Body of pancreas (tissue), 4 donors: ENCODE data around the gene U2AF2. TPM values are rescaled to one million over a fixed set of nuclear protein-coding genes. Genes with fewer than 3 reads are reported as not detected.

Source experiments
- ATAC-seq: fragments of 150-250 bp; one replicate; pipeline ENCODE4 v1.9.1; 2016
- DNase-seq, 4 donors: peaks; one replicate each; pipeline ENCODE4 v3.0.0-alpha.2; 2019
- H3K27ac ChIP-seq, 4 donors: fragments of 200-600 bp; sonication (generic); 1 replicate in 3 of 4; 2 replicates in 1 of 4; pipeline versions ENCODE4 v1.5.1 to v1.6.1; 2016 to 2019; ENCODE audit warnings: mild to moderate bottlenecking in 1 of 4, mixed read lengths in 1 of 4, moderate library complexity in 1 of 4
- H3K27me3 ChIP-seq, 2 donors: fragments of 200-600 bp; sonication (generic); one replicate each; pipeline ENCODE4 v1.6.0; 2016; ENCODE audit warnings: mild to moderate bottlenecking in 1 of 2
- H3K36me3 ChIP-seq, 2 donors: fragments of 200-600 bp; sonication (generic); replicated peaks in 1 of 2; 2 replicates each; pipeline ENCODE4 v1.5.1; 2016; ENCODE audit warnings: low read depth in 2 of 2; ENCODE audit not compliant: insufficient read depth in 1 of 2
- H3K4me1 ChIP-seq: fragments of 200-600 bp; sonication (generic); one replicate; pipeline ENCODE4 v1.6.0; 2016
- H3K4me3 ChIP-seq, 2 donors: fragments of 200-600 bp; sonication (generic); 1 replicate in 1 of 2; 2 replicates in 1 of 2; pipeline ENCODE4 v1.5.1; 2016 to 2019
- H3K9me3 ChIP-seq, 3 donors: fragments of 200-600 bp; sonication (generic); 1 replicate in 2 of 3; 2 replicates in 1 of 3; pipeline ENCODE4 v1.5.1; 2016
- POLR2A ChIP-seq, 3 donors: fragments of 450-650 bp; IDR thresholded peaks; one replicate each; pipeline ENCODE4 v1.6.1; 2016; ENCODE audit warnings: antibody characterized with exemption in 3 of 3, mild to moderate bottlenecking in 2 of 3
- WGBS, 2 donors: methylation state at CpG; one replicate each; pipeline ENCODE4 v1.1.5; 2017; 5-methylcytosine and 5-hydroxymethylcytosine counted together
- intact Hi-C: fragments of 100-400 bp; cut with DNase I; formaldehyde crosslinking; loops from one replicate; pipeline ENCODE4 v1.15.1; 2023
- total RNA-seq, 2 donors: library from RNA; depleted of rRNA; stranded (reverse); fragments of >200 nt; gene quantifications; one replicate each; pipeline ENCODE4 v1.1.0, GENCODE V29; 2016
- TF ChIP-seq, protein P1 (sequence below), 7 experiments: fragments of 450-650 bp in 4 of 7; fragments of 200-600 bp in 3 of 7; sonication (generic) in 3 of 7; IDR thresholded peaks; one replicate each; pipeline ENCODE4 v1.5.1; 2016 to 2019; ENCODE audit warnings: antibody characterized with exemption in 7 of 7

The U2AF2 gene
- total RNA-seq, 2 donors from 2014 or later = 53.4 to 106 TPM

DNA sequence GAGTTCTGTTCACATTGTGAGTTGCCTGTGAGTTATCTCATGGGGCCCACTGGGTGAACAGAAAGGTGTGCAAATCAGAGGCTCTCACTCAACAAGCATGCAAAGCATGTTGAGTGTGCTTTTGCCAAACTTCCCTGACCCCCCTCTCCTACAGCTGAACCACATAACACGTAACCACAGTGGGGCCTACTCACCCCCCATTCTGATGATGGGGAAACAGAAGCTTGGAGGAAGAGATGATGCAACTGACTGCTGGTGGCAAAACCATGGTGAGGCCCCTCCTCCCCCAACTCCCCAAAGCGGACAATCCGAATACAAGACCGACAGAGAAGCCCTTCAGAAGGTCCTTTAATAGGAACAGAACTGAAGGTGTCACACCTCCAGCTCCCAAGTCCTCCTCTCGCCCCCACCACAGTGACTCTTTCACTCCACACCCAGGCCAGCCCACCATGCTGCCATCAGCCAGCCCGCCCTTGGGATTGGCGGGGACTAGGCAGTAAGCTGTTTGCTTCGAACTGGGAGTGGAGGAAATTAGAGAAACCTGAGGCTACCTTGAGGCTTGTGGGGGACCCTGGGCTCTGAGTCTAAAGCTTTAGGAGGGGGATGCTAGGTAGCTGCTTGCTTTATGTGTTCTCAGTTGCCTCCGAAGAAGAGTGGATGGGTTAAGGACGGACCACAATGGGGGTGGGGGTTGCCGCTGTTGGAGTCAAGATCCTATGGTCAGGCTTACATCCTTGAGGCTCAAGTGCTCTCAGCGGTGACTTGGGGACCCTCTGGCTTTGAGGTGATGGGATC is 34.2 kb upstream of the U2AF2 start:
- DNase-seq (no peak), ATAC-seq (no peak)
- TF ChIP-seq POLR2A (IDR thresholded peaks at IDR 0.05) = no peak
- Histone ChIP-seq H3K27me3 (no peaks in the 10 kb centered on the region), H3K4me1 (peaks cover 13% of the 10 kb centered on the region), H3K27ac (no peak overlapping the region), H3K4me3 (no peak overlapping the region), H3K36me3 (peaks cover 0 to 1% of the 10 kb centered on the region in 2 donors), H3K9me3 (no peaks in the 10 kb centered on the region)
- intact Hi-C loops = no loop called here
- WGBS, 2 donors = 86 to 96% methylated on average over 10 to 12 of the region's 12 CpGs

DNA sequence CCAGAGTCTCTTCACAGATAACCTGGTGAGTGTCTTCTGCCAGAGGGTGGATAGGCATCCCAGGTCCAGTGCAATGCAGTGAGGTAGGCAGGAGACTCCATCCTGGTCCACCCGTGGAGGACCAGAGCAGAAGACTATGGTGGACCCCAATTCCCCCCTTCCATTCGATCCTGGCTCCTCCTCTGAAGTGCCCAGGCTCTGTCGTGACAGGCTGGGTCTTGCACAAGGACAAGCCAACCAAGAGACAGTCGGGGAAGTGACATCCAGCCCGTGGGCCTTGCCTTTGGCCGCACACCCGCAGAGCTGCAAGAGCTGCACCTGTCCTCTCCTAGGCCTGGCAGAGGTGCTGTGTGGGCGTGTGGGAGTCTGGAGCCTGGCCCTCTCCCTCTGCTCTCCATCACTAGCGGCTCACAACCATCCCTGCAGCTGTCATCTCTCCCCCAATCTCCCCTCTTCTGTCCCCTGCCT is 33.6 kb upstream of the U2AF2 start:
- no peak for TF ChIP-seq POLR2A (IDR thresholded peaks at IDR 0.05)
- TF ChIP-seq, protein P1, sequence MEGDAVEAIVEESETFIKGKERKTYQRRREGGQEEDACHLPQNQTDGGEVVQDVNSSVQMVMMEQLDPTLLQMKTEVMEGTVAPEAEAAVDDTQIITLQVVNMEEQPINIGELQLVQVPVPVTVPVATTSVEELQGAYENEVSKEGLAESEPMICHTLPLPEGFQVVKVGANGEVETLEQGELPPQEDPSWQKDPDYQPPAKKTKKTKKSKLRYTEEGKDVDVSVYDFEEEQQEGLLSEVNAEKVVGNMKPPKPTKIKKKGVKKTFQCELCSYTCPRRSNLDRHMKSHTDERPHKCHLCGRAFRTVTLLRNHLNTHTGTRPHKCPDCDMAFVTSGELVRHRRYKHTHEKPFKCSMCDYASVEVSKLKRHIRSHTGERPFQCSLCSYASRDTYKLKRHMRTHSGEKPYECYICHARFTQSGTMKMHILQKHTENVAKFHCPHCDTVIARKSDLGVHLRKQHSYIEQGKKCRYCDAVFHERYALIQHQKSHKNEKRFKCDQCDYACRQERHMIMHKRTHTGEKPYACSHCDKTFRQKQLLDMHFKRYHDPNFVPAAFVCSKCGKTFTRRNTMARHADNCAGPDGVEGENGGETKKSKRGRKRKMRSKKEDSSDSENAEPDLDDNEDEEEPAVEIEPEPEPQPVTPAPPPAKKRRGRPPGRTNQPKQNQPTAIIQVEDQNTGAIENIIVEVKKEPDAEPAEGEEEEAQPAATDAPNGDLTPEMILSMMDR (IDR thresholded peaks at IDR 0.05) = no peak
- 71 to 90% methylated on average over 6 to 9 of the region's 9 CpGs for WGBS, 2 donors

GRCh38 chr19:55621673-55622231 is 33.1 kb upstream of the U2AF2 start:
- WGBS, 2 donors = 90 to 93% methylated on average over 37 to 48 of the region's 55 CpGs

More for the DNA sequence above, 33.6 kb upstream of the U2AF2 start:
- Histone ChIP-seq H3K27ac (no peak overlapping the region), H3K4me3 (no peak overlapping the region), H3K9me3 (no peaks in the 10 kb centered on the region), H3K36me3 (peaks cover 0 to 1% of the 10 kb centered on the region in 2 donors), H3K4me1 (peaks cover 13% of the 10 kb centered on the region), H3K27me3 (no peaks in the 10 kb centered on the region)
- DNase-seq = no peak
- intact Hi-C loops = no loop called here
- ATAC-seq = no peak

DNA sequence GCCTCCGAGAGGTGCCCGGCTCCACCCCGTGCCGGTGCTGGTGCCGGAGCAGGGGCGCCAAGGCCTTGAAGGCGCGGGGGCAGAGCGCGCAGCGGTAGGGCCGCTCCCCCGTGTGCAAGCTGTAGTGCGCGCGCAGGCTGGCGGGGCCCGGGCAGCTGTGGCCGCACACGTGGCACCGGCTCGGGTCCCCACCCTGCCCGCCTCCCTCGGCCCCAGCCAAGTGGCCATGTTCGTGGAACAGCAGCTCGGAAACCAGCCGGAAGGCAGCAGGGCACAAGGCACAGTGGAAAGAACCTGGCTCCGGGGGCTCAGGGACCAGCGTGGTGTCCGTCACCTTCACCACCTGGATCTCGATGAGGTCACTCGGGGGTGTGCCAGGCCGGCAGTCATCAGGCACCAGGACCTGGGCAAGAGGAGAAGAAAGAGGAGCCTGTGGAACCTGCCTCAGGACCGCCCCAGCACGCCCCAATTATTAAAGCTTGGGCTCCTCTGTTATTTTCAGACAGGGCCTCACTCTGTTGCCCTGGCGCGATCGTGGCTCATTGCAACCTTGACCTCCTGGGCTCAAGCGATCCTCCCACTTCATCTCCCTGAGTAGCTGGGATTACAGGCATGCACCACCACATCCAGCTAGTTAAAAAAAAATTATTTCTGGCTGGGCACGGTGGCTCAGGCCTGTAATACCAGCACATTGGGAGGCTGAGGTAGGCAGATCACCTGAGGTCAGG is 32.4 kb upstream of the U2AF2 start:
- ATAC-seq = no peak
- Histone ChIP-seq H3K9me3 (no peaks in the 10 kb centered on the region), H3K36me3 (peaks cover 0 to 1% of the 10 kb centered on the region in 2 donors), H3K4me1 (peaks cover 13% of the 10 kb centered on the region), H3K27ac (no peak overlapping the region), H3K27me3 (no peaks in the 10 kb centered on the region), H3K4me3 (no peak overlapping the region)
- 82 to 85% methylated on average over 13 to 19 of the region's 40 CpGs for WGBS, 2 donors
- DNase-seq = no peak
- intact Hi-C loops = no loop called here
- TF ChIP-seq, protein P1 (IDR thresholded peaks at IDR 0.05) = no peak
- no peak for TF ChIP-seq POLR2A (IDR thresholded peaks at IDR 0.05)

More at GRCh38 chr19:55621673-55622231, 33.1 kb upstream of the U2AF2 start:
- TF ChIP-seq, protein P1 (IDR thresholded peaks at IDR 0.05) = no peak
- no peak for TF ChIP-seq POLR2A (IDR thresholded peaks at IDR 0.05)
- DNase-seq (no peak), ATAC-seq (no peak)
- no peaks in the 10 kb centered on the region for H3K27me3 ChIP-seq
- H3K27ac ChIP-seq = no peak overlapping the region
- no peaks in the 10 kb centered on the region for H3K9me3 ChIP-seq
- peaks cover 13% of the 10 kb centered on the region for H3K4me1 ChIP-seq
- peaks cover 0 to 1% of the 10 kb centered on the region in 2 donors for H3K36me3 ChIP-seq
- H3K4me3 ChIP-seq = no peak overlapping the region
- intact Hi-C loops = no loop called here

GRCh38 chr19:55623130-55623529 is 31.7 kb upstream of the U2AF2 start:
- Histone ChIP-seq H3K4me3 (no peak overlapping the region), H3K4me1 (peaks cover 13% of the 10 kb centered on the region), H3K27me3 (no peaks in the 10 kb centered on the region), H3K27ac (no peak overlapping the region), H3K36me3 (peaks cover 0 to 1% of the 10 kb centered on the region in 2 donors), H3K9me3 (no peaks in the 10 kb centered on the region)
- WGBS, 2 donors = 93 to 95% methylated on average over 7 of the region's 7 CpGs
- ATAC-seq (no peak), DNase-seq (no peak)
- TF ChIP-seq, protein P1 (IDR thresholded peaks at IDR 0.05) = no peak
- TF ChIP-seq POLR2A (IDR thresholded peaks at IDR 0.05) = no peak
- intact Hi-C loops = no loop called here
